ENCODE data around the gene LAPTM5.

LAPTM5 gene, protein sequence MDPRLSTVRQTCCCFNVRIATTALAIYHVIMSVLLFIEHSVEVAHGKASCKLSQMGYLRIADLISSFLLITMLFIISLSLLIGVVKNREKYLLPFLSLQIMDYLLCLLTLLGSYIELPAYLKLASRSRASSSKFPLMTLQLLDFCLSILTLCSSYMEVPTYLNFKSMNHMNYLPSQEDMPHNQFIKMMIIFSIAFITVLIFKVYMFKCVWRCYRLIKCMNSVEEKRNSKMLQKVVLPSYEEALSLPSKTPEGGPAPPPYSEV

GRCh38 chr1:30757352-30758120, at the start of gene LAPTM5:
TSS of gene LAPTM5 (minus strand) at chr1:30757774. CDS start at chr1:30757745, 29 bp downstream.
- TF ChIP-seq CTCF (IDR thresholded peaks at IDR 0.05): no peak

GRCh38 chr1:30806381-30807317, 49.1 kb upstream of the LAPTM5 start:
- no peak for TF ChIP-seq CTCF (IDR thresholded peaks at IDR 0.05)

- TF ChIP-seq CTCF (IDR thresholded peaks at IDR 0.05): no peak
Observed at GRCh38 chr1:30805304-30806003, 47.9 kb upstream of the LAPTM5 start.

DNA sequence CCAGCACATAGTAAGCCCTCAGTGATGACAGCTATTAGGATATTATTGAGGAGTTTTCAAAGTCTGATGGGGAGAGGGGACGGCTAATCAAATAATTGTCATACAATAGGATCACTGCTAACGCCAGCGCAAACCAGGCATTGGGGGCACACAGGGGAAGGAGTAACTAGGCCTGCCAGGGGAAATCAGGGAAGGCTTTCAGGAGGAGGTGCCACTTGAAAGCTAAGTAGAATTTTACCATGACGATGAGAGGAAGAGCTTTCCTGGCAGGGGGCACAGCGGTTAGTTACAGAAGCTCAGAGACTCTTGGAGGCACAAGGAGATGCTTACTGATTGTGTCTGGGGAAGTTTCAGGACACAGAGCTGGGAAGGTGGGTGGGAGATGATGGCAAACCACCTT, 47.2 kb upstream of the LAPTM5 start:
- no peak for TF ChIP-seq CTCF (IDR thresholded peaks at IDR 0.05)

- no peak for TF ChIP-seq CTCF (IDR thresholded peaks at IDR 0.05)
Observed at GRCh38 chr1:30804352-30804751, 46.8 kb upstream of the LAPTM5 start.

DNA sequence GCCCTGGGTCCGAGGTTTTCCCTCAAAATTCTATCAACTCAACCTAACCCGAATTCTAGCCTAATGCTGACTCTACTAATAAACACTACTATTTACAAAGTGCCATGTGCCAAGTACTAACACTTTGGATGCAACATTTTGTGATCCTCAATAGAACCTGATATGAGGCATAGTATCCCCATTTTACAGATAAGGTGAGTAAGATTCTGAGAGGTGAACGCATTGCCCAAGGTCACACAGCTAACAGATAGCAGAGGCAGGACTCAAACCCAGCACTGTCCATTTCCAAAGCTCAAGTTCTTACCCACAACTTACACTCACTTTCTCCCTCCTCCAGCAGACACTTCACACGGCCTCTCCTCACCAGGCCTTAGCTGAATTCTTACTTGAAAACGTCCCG, 46.0 kb upstream of the LAPTM5 start:
- TF ChIP-seq CTCF (IDR thresholded peaks at IDR 0.05): no peak

DNA sequence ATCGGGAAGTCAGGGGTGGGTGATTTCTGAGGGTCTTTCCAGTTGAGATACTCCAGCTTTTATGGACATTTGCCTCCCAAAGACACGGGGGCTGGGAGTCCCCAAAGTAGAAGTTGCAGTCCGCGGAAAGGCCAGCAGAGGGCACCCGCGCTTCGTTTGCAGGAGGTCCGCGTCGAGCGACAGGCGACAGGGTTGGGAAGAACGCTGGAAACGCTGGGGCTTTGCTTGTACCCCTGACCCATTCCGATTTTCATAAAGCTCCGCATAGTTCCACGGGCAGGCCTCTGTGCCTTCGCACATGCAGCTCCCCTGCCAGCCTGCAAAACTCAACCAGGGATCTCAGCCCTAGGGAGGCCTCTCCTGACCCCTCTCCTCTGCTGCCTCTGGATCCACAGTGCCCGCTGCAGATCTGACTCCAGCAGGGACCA, 44.2 kb upstream of the LAPTM5 start:
- peak; percentile 91 for TF ChIP-seq CTCF (IDR thresholded peaks at IDR 0.05)

Data from LNCAP (cell line).